ENCODE results near the gene GLI3. TPM values are rescaled to one million over a fixed set of nuclear protein-coding genes. Genes with fewer than 3 reads are reported as not detected.

The GLI3 gene
- total and polyA plus RNA-seq, 2 of the 4 experiments (the other 2 are of a cell fraction): 1.3 to 3.9 TPM

DNA sequence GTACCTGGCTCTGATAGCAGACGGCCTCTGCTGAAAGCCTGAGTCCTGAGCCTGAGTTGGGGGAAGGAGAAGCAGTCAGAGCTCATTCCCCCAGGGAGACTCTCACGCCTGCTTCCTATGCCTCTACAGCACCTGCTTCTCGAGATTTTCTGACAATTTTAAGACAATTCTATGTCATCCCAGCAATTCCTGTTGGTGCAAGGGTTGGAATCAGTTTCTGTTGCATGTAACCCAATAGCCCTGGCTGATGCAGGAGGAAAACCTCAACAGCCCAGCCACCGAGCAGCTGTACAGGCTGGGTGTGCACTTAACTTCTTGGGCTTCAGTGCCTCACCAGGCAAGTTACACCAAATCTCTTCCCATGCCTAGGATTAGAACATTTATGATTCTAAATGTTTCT is 134.7 kb downstream of the GLI3 start:
- no peak overlapping the region for H2BK5ac ChIP-seq (ENCODE audit: low read depth, low read length, poor library complexity, severe bottlenecking)
- TF ChIP-seq RFX5 (IDR thresholded peaks at IDR 0.05; ENCODE audit: low read depth, low read length): no peak
- no peak for TF ChIP-seq BHLHE40 (IDR thresholded peaks at IDR 0.05; ENCODE audit: low read depth, low read length)
- no peak for TF ChIP-seq NFE2L2 (IDR thresholded peaks at IDR 0.05; ENCODE audit: low read depth, low read length)
- TF ChIP-seq RCOR1 (IDR thresholded peaks at IDR 0.05; ENCODE audit: insufficient replicate concordance, low read length): no peak
- TF ChIP-seq RAD21 (IDR thresholded peaks at IDR 0.05; ENCODE audit: low read length): no peak
- no peak for TF ChIP-seq MXI1 (IDR thresholded peaks at IDR 0.05; ENCODE audit: borderline replicate concordance, low read depth, low read length)
- TF ChIP-seq, protein P1, sequence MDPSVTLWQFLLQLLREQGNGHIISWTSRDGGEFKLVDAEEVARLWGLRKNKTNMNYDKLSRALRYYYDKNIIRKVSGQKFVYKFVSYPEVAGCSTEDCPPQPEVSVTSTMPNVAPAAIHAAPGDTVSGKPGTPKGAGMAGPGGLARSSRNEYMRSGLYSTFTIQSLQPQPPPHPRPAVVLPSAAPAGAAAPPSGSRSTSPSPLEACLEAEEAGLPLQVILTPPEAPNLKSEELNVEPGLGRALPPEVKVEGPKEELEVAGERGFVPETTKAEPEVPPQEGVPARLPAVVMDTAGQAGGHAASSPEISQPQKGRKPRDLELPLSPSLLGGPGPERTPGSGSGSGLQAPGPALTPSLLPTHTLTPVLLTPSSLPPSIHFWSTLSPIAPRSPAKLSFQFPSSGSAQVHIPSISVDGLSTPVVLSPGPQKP (IDR thresholded peaks at IDR 0.05; ENCODE audit: borderline replicate concordance, low read depth, low read length): no peak
- TF ChIP-seq, protein P2, sequence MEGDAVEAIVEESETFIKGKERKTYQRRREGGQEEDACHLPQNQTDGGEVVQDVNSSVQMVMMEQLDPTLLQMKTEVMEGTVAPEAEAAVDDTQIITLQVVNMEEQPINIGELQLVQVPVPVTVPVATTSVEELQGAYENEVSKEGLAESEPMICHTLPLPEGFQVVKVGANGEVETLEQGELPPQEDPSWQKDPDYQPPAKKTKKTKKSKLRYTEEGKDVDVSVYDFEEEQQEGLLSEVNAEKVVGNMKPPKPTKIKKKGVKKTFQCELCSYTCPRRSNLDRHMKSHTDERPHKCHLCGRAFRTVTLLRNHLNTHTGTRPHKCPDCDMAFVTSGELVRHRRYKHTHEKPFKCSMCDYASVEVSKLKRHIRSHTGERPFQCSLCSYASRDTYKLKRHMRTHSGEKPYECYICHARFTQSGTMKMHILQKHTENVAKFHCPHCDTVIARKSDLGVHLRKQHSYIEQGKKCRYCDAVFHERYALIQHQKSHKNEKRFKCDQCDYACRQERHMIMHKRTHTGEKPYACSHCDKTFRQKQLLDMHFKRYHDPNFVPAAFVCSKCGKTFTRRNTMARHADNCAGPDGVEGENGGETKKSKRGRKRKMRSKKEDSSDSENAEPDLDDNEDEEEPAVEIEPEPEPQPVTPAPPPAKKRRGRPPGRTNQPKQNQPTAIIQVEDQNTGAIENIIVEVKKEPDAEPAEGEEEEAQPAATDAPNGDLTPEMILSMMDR (conservative IDR thresholded peaks at IDR 0.05; ENCODE audit: low read depth, low read length): no peak
- no peaks in the 10 kb centered on the region for H3K27me3 ChIP-seq (ENCODE audit: control insufficient read depth, insufficient read depth, low read length)
- ATAC-seq (ENCODE audit: low read depth): no peak
- no peak overlapping the region for H4K5ac ChIP-seq (ENCODE audit: low read depth, low read length)
- H3K4me3 ChIP-seq (ENCODE audit: insufficient read depth, low read depth, low read length): no peak overlapping the region
- no peak overlapping the region for H2AFZ ChIP-seq (replicated peaks; ENCODE audit: low read length, poor library complexity)
- no peak overlapping the region for H2BK15ac ChIP-seq (ENCODE audit: low read depth, low read length)
- no peak overlapping the region for H3K9ac ChIP-seq (ENCODE audit: low read depth, low read length)
- in situ Hi-C loops (cut with MboI; ENCODE audit: low sequenced_read_pairs): no loop called here
- no peak overlapping the region for H3K23ac ChIP-seq (ENCODE audit: low read depth, low read length)
- H4K20me1 ChIP-seq (ENCODE audit: insufficient read depth, low read length): no peaks in the 10 kb centered on the region
- H3K9me3 ChIP-seq (ENCODE audit: control insufficient read depth, insufficient read depth, low read length): no peaks in the 10 kb centered on the region
- H3K14ac ChIP-seq (replicated peaks; ENCODE audit: low read depth, low read length): no peak overlapping the region
- H4K91ac ChIP-seq (ENCODE audit: insufficient read depth, low read depth, low read length): no peak overlapping the region
- dilution Hi-C loops (cut with HindIII; ENCODE audit: low sequenced_read_pairs, unreplicated experiment): no loop called here
- no peak overlapping the region for H2AK5ac ChIP-seq (ENCODE audit: low read depth, low read length)
- no peak overlapping the region for H2BK20ac ChIP-seq (ENCODE audit: low read depth, low read length)
- H3K9me1 ChIP-seq (ENCODE audit: insufficient read depth, low read length): peaks cover 11% of the 10 kb centered on the region; the same call in 1 of the 2 replicates
- H3K4me1 ChIP-seq (ENCODE audit: control insufficient read depth, insufficient read depth, low read length): peaks cover 18% of the 10 kb centered on the region
- ChIA-PET CTCF (no interaction called here), POLR2A (ENCODE audit: unreplicated experiment) (interaction anchor here (1.0 kb wide), 1 partner anchor 16 kb away, joined by 3 read pairs; no protein-coding TSS in a partner anchor)
- no peak overlapping the region for H3K27ac ChIP-seq (ENCODE audit: insufficient read depth, low read length)
- H3K36me3 ChIP-seq (ENCODE audit: control insufficient read depth, insufficient read depth, low read length): peaks cover 11% of the 10 kb centered on the region; the same call in 1 of the 2 replicates
- intact Hi-C loops (cut with micrococcal nuclease): no loop called here
- no peak overlapping the region for H4K8ac ChIP-seq (ENCODE audit: low read depth in 2 of 2, low read length in 2 of 2)
- BruUV-seq (replicated peaks): no TSS peak
- H2AK9ac ChIP-seq (replicated peaks; ENCODE audit: low read depth, low read length, poor library complexity): no peak overlapping the region
- DNase-seq: no peak
- H3K18ac ChIP-seq (ENCODE audit: low read depth, low read length): no peak overlapping the region
- no CpG with 5 or more reads among the region's 4 CpGs for WGBS, 2 experiments (ENCODE audit: extremely low coverage in 2 of 2, insufficient read length in 1 of 2)
- peaks cover 0 to 19% of the 10 kb centered on the region in 2 experiments; a peak in 2 of 4 replicates for H3K79me1 ChIP-seq (ENCODE audit: low read depth in 1 of 2, low read length in 2 of 2)
- H3K56ac ChIP-seq (ENCODE audit: extremely low read depth, insufficient read depth, low read length): no peak overlapping the region
- H3K4me2 ChIP-seq (ENCODE audit: low read depth, low read length): no peak overlapping the region
- no peak overlapping the region for H3K4ac ChIP-seq (ENCODE audit: low read depth, low read length)
- no peak overlapping the region for H2BK120ac ChIP-seq (ENCODE audit: low read depth, low read length)

Data from IMR-90 (cell line).